Mesenteric fat pad (tissue), 1 donor: ENCODE results near the gene PTPRD. TPM values are rescaled to one million over a fixed set of nuclear protein-coding genes. Genes with fewer than 3 reads are reported as not detected.

Experiments used
- DNase-seq: peaks from one replicate; pipeline ENCODE4 v3.0.0-alpha.2; 2020; ENCODE audit warnings: low spot score
- total RNA-seq: library from RNA; stranded (reverse); fragmentation: NEBNext Ultra II Directional; extraction: Animal tissue kit (Norgen Biotek cat#: 25700); gene quantifications from one replicate; pipeline ENCODE4 v1.2.1, GENCODE V29; 2021
- donor health status: DM: yes; HTN: yes; CAD: no.

PTPRD gene
- total RNA-seq, 1 donor from 2014 or later = 18.0 TPM

DNA sequence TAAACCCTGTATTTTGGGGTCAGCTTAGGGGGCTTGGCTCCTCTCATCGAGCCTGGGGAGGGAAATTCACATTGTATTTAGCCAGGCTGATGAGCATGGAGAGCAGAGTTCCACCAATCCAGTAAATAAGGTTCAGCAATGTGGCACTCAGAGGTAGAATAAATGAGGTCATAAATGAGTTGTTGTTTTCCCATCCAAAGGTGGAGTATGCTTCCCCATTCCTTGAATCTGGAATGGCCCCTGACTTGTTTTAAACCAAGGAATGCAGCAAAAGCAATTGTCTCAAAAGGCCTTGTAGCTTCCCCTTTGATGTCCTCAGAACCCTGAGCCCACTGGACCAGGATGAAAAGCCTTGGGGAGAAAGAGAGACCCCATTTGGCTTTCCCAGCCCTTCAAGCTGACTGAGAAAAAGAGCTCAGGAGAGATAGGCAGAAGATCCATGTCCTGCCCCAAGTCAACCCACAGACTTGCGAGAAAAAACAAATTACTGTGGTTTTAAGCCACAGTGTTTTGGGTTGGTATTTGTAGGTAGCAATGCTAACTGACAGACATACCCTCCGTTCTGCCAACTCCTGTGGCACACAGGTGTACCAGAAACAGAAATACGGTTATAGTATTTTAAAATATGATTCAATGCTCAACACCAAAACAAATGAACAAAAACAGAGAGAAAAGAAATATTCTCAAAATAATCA is 2247.2 kb downstream of the PTPRD start:
- DNase-seq = no peak

DNA sequence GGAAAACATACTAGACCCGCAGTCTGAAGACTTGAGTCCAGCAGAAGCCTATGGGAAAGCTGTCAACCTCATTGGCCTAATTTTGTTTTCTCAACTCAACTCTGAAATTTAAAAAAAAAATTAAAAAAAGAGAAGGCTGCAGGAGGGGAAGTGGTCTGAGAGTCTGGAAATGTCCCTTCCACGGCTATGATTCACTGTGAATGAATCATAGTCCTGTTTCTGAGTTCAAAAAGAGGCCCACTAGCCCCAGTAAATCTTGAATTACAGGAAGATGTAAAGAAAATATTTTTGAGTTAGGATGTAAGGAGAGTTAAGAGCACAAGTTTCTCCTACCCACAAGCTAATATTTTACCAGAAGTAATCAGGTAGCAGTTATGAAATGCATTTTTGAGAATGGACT is 2247.8 kb downstream of the PTPRD start:
- DNase-seq = no peak

DNA sequence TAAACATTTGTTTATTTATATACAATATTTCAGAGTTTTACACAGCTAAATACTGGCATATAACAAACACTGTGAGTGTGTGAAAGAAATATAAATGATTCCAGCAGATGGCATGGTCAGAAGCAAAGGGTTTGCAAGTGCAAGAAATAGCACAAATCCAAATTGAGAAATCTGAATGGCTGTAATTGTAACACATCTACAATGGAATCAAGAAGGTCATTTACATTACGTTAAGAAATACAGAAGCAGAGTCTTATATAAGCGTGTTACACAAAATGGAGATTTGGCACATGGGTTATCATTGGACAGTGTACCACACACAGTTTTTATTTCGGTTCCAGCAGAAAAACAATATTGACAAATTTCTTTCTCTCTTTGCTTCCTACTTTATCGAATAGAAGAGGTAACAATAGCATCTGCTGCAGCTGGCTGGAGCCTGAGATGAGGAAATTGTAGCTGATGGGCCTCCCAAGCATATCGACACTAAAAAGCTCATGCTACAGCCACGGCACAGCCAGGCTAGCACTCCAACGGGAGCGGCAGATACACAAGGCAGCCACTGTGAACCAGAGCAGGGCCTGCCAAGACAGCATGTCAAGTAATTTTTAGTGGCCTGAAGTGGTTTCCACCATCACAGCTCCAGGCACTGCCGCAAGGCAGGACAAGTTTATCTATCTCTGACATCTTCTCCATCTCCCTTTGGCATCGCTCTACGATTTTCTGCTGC is 2248.6 kb downstream of the PTPRD start:
- DNase-seq = no peak

DNA sequence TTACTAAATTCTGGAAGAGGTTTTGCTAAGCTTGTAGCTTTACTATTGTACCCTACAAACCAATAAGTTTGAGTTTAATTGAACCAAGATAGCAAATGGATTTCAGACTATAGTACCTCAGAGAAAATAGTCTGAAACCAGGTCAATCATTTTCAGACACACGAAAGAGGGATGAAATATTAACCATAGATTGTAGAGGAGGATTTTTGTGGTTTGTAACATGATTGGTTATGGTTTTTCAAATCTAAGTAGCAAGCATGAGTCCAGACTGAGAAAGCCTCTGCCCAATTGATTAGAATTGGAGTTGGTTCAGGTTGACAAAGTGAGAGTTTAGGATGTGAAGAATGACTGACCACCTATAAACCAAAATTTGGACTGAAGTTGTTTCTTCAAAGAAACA is 2250.6 kb downstream of the PTPRD start:
- no peak for DNase-seq

DNA sequence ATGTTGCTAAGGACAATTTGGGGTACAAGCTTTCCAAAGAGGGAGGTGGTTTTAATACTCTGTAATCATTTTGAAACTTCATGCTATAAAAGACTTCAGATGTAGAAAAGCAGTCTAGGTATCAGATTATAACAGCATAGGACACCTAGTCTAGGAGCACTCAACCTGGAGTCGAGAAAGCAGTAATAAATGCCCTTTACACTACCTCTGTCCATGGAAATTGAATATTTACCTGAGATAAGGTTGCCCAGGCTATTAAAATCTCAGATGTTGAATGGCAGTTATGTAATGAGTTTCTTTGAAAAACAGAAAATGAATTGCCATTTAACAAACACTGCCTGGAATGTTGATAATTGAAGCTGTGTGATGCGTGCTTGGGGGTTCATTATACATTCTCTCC is 2251.4 kb downstream of the PTPRD start:
- no peak for DNase-seq

DNA sequence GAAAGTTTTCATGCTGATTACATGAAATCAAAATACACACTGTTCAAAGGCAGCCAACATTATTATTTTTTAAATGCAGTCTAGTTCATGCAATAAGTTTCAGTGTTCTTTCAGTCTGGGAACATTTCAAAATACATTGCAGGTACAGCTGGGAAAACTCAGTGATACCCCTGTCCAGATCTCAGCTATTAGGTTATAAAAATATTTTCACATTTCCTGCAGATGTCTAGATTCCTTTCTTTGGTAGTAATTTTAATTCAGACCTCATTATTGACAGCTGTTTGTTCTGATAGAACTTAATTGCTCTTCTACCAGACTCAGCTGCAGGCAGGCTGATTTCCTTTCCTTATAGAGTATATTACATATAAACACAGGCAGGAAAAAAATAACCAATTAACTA is 2256.4 kb downstream of the PTPRD start:
- DNase-seq = no peak

DNA sequence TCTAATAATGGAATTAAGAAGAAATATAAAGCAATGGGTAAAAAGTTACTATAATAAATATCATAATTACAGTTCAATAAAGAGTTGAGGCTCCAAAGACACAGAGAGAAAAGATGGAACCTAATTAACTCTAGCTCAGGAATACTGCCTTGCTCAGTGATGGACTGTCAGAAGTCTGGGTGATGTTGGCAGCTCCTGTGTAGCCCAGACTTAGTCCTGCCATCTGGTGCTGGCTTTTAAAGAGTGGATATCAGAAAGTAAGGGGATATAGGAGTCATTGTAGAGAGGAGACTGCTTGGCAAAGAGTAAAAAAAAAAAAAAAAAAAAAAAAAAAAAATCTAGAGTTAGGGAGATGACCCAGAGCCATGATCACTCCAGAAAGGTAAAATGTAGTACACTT is 2261.4 kb downstream of the PTPRD start:
- DNase-seq = no peak

DNA sequence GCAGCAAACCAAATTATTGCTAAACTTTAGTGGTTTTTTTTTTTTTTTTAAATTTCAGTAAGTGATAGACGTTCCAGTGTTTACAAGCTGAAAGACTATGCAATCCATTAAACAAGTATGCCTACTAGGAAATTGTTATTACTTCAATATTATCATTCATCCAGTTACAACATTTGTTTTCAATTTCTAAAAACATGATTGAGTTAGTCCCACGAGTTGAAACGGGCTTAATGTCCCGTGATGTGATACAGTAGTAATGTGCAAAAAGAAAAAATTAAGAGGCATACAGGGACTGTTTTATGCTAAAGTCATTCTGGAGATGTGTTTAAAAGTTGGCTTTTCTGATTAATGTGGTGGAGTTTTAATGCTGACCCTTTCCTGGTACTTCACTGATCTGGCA is 2262.9 kb downstream of the PTPRD start:
- DNase-seq = no peak

DNA sequence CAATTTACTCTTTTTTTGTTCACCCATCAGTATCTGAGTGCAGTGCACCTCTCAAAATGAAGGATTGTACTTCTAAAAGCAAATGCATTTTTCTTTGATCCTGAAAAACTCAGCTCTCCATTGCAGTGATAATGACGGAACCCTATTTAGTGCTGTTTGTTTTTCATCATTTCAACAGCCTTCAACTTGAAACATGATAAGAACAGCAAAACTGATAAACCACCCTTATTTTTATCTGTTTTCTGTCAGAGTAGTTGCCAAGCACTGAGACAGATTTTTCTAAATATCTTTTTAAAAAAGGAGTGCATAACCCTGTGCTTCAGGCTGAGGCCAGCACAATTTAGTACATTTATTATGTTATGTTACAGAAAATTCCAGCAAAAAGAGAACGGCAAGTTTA is 2263.4 kb downstream of the PTPRD start:
- no peak for DNase-seq

DNA sequence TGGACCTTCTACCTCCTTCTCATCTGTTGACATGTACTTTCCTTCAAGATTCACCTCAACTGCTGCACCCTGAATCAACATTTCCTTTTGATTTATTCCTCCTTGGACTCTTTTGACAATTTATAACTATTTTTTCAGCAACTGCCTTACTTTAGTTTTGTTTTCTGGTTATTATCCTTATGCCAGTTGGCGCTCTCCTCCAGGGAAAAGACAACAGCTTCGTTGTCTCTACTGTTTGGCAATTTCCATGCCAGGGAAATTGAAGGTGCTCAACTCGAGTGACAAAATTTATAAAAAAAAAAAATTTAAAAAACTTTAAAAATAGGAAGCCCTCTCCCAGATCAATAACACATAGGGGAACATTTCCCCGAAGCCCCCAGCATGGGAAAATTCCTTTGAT is 2264.0 kb downstream of the PTPRD start:
- no peak for DNase-seq

DNA sequence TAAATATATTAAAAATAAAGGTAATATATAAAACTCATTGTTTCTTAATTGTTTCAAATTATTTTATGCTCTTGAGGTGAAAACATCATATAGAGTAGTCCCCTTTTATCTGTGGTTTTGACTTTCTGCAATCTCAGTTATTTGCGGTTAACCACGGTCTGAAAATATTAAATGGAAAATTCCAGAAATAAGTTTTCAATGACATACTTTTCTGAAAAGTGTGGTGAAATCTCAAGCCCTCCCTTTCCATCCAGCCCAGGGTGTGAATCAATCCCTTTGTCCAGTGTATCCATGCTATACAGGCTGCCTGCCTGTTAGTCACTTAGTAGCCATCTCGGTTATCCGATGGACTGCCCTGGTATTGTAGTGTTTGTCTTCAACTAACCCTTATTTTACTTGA is 2266.5 kb downstream of the PTPRD start:
- no peak for DNase-seq

DNA sequence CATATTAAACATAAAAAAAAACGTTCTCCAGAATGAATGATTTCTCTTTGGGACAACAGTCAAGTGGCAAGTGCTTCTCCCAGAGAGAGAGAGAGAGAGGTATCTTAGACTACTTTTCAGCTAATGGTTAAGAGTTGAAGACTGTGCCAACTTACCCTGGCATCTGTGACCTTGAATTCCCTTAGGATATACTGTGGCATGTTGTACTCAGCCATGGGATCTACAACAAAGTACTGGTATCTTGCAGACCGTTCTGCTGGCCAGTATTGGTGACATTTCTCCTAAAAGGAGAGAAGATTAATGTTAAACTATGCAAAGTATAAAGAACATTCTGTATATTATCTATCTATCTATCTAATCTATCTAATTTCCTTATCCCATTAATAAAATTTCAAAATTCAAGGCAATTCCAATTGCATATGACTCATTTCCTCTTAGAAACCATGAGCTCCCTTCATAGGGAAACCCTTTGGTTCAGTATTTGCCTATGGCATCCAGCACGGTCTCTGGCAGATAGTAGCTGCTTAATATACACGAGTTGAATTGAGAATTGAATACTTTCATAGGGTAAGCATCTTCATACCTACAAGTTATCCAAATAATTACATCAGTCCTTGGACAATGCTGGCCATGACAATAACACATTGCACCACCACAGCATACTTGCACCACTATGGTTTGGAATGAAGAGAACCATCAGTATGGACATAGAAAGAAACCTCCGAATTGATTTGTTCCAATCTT is 2273.9 kb downstream of the PTPRD start:
- no peak for DNase-seq

DNA sequence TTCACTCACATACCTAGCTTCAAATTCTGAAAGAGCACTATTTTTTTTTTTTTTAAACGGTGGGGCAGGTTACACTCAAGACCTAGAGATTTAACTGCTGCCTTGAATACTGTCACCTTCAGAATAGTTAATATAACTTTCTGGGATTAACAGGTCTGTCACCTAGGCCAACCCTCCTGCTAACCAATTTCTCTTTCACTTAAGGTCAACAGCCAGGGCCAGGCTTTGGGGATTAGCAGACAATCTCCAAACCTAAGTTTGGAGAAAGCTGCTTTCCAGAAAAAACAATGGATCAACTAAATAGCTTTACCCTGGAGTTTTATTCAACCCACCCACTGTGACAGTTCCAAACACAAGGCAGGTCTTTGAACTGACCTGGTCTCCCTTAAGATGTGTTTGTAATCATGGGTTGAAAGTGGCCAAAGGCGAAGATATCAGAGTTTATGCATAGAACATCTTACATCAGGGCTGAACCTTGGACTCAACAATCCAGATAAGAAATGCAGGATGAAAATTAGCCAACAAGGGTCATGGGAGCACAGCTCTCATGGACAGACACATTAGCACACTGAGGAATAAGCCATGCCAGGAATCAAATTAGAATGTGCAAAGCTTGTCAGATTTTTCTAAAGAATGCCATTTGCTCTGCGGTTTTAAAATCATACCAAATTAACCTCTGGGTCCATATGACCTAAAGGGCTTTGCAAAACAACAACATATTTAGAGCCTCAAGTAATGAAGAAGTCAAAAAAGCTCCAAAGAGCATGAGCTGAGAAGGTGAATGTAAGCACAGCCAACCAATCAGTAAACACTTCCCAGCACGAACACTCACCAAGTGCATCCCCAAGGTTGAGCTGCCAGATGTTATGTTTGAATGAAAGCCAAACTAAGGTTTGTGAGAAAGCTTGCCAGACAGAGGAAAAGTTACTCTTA is 2274.7 kb downstream of the PTPRD start:
- DNase-seq = no peak

DNA sequence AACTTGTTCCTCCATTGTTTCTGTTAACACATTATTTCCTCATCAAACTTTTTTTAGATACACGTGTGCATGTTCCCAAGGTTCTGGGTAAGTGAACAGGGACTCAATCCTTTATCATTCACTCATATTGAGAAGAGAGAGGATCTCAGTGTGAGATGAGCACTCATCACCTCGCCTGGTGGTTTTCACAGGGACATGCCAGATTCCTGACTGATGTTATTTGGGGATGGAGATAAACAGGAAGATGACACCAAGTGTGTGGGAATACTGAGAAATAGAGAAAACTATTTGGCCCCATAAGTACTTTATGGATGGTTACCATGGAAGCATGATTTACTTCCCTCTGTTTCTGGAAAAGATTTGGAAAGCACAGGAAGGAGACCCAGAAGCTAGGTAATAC is 2279.9 kb downstream of the PTPRD start:
- no peak for DNase-seq

DNA sequence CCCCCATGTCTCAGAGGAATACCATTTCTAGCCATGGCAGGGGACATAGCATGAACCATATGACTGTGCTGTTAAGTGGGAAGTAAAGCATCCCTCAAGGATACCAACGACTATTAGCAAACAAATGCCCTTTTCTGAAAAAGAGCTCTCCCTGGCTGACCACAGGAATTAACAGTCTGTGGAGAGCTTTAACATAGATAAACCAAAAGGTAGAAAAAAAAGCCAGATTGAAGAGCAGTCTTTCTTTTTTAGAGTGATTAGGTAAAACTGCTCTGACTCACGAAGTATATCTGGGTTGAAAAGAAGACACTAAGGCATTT is 2280.5 kb downstream of the PTPRD start:
- no peak for DNase-seq

DNA sequence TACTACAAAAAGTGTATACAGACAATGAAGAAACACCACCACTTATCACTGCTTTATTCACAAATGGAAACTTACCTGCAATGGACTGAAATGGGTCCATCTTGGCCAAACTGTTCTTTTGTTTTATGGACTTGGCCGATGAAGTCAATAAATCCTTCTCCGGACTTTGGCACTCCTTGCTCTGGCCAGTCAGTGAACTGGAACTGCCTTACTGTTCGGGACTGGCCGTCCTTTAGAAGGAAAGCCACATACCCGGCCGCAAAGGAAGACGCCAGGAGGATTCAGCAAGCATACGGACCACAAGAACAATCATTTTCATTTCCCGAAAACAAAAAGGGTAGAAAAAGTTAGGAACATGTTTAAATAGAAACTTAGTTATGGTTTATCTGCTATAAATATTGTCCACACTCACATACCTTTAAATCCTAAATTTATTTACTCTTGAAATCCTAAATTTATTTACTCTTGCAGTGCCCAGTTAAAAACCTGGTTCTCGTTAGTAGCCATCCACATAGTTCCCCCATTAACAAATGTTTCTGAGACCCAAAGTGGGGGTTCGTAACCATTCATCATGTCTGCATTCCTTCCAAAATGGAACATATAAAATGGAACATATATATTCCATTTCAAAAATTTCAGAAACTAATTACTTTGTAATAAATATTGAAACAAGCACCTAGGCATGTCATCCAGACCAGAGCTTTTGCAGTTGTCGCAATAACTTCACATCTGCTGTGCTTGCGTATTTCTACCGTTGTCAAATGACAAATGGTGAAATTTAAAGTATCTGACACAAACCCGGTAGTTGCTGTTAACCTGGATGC is 2281.1 kb downstream of the PTPRD start:
- DNase-seq = no peak

DNA sequence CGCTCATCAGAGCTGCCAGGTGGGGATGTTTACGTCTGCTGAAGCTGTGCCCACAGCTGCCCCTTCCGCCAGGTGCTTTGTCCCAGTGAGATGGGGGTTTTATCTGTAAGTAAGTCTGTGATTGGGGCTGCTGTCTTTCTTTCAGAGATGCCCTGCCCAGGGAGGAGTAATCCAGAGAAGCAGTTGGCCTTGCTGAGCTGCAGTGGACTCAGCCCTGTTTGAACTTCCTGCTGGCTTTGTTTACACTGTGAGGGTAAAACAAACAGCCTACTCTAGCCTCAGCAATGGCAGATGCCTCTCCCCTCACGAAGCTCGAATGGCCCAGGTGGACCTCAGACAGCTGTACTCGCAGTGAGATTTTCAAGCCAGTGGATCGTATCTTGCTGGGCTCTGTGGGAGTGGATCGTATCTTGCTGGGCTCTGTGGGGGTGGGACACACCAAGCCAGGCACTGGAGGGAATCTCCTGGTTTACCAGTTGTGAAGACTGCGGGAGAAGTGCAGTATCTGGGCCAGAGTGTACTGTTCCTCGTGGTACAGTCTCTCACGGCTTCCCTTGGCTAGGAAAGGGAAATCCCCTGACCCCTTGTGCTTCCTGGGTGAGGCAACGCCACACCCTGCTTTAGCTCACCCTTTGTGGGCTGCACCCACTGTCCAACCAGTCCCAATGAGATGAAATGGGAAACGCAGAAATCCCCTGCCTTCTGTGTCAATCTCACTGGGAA is 2283.1 kb downstream of the PTPRD start:
- DNase-seq = no peak

DNA sequence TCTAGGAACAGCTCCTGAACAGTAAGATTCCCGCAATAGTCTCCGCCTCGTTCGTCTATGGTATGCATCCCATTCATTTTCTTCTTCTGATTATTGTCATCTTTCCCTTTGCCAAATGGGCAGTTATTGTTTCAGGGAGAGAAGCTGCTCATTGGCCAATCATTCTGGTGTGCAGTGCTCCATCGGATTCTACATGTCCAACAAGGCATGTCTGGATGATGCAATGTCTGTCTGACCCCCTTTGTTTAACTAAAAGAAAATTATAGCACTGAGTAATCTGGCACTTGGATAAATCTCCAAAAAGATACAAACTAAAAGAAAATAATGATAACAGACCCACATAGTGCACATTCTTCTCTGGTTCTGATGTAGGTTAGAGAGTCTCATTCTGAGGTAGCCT is 2297.6 kb downstream of the PTPRD start:
- DNase-seq = no peak

DNA sequence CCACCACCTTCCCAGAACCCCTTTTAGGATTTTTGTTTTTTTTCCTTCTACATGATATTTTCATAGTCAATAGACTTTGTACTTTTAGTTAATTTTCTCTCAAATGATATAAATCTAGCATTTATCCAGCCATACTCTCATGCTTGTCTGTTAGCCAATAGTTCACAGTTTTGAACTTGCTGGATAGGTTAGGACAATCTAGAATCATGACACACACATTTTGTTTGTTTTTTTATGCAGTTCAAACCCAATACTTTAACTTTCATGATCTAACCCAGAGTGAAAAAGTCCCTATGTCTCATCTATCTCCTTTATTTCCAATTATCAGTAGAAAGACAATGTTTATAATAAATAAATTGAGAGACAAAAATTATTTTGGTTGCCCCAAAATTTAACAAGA is 2303.5 kb downstream of the PTPRD start:
- no peak for DNase-seq

DNA sequence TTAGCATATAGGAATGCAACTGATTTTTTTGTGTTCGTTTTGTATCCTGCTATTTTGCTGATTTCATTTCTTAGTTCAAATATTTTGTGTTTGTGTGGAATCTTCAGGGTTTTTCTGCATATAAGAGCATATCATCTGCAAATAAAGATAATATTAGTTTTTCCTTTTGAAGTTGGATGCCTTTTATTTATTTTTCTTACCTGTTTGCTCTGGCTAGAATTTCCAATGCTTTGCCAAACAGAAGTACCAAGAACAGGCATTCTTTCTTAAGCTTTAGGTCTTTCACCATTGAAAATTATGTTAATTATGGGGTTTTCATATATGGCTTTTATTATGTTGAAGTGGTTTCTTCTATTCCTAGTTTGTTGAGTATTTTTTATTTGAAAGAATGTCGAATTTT is 2308.1 kb downstream of the PTPRD start:
- no peak for DNase-seq
